Stimulated activated CD4-positive, alpha-beta T cell treated with anti-CD3 and anti-CD28 coated beads, Interleukin-4, amount 100 ng/mL, for 48 hours (primary cell): ENCODE results near the gene NPEPL1.

Experiments
- DNase-seq, 2 donors: peaks; one replicate each; pipeline ENCODE4 v3.0.0-alpha.2; 2020; ENCODE audit warnings: low read depth in 2 of 2

The NPEPL1 gene

DNA sequence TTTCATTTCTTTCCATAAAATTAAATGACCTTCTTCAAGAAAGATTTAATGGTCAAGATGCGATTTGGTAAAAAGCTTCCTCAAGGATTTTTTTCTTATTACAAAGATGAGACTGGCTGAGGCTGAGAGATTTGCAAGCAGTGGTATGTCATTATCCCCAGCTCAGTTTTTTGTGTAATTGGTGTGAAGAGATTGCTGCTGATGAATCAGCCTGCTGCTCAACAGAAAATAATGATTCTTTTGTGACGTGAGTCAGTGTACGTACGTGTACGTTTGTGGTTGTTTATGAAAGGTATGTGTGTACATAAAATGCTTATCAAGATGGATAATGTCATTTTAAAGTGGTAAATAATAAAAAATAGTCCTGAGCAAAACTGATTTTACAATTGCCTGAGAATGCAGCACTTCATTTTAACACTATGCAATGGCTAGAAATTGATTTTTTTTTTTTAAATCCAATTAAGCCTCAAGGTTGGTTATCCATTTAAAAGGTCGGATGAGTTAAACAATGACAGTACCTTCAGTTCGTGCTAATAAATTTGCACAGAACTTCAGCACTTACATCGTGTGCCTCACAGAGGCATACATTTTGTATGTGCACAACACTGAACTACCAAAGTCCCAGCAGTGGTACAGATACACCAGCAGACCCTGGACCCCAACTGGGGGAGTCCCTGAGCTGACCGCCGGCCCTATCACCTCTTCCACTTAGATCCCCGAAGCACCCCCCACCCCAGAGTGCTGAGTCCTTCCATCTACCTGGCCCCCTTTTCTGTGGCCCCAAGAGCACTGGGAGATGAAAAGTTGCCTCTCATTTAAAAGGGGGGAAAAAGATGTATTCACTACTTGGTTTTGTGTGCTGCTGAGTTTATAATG is 9.7 kb upstream of the NPEPL1 start:
- DNase-seq, result no peak

DNA sequence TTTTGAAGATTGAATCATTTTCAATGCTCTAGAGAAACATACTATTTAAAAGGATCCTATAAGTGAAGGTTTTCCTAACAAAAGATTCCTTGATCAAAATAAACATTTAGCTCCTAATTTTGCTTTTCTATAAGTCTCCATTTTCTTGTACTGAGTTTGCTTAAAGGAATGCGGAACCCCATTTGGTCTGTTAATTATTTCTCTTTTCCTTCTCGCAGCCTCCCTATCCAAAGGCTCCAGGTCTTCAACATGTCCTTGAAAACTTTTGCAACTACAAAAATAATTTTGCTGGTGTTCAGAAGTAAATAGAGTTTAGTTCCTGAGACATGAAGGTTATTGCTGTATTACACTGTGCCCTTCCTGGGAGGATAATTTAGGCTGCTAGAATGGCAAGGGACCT is 8.3 kb upstream of the NPEPL1 start:
- DNase-seq, result no peak

DNA sequence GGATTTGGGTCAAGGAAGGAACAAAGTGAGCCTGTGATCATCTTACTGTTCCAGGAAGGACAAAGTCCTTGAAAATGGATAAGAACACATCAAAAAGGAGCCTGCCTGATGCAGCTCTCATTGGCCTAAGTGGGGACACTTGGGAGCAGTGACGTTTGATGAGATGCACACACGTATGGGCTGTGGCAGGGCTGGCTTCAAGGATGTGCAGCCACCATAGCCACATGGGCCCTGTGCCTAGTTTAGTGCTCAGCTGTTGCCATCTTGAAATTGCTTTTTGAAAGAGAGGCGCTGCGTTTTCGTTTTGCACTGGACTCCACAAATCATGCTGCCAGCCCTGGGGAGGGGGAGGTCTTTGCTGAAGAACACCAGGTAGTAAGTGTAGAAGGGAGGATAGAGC is 6.6 kb upstream of the NPEPL1 start:
- no peak for DNase-seq

DNA sequence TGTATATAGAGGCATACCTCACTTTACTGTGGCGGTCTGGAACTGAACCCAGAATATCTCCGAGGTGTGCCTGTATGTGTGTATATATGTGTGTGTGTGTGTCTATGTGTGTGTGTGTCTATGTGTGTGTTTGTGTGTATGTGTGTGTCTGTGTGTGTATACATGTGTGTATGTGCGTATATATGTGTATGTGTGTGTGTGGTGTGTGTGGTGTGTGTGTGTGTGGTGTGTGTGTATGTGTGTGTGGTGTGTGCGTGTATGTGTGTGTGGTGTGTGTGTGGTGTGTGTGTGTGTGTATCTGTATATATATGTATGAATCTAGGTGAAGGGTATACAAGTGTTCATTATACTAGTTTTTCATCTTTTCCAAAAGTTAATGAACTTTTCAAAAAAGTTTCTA is 4.2 kb upstream of the NPEPL1 start:
- DNase-seq, result no peak

DNA sequence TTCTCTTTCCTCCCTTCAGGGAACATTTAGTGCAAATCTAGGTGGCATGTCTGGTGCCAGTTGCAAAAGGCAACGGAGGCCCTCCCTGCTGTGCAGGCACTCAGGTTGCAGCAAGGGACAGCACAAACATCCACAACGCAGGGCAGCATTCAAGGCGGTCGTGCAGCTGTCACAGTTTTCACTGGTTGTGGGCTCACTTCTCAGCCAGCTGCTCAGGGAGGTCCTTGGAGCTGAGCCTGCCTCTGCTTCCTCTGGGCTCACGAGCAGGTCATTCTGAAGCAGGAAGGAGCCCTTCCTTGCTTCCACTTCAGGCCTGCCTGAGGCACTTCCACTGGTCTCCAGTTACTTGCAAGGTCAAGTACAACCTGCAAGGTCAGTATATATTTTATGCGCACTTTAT is 3.8 kb upstream of the NPEPL1 start:
- no peak for DNase-seq

DNA sequence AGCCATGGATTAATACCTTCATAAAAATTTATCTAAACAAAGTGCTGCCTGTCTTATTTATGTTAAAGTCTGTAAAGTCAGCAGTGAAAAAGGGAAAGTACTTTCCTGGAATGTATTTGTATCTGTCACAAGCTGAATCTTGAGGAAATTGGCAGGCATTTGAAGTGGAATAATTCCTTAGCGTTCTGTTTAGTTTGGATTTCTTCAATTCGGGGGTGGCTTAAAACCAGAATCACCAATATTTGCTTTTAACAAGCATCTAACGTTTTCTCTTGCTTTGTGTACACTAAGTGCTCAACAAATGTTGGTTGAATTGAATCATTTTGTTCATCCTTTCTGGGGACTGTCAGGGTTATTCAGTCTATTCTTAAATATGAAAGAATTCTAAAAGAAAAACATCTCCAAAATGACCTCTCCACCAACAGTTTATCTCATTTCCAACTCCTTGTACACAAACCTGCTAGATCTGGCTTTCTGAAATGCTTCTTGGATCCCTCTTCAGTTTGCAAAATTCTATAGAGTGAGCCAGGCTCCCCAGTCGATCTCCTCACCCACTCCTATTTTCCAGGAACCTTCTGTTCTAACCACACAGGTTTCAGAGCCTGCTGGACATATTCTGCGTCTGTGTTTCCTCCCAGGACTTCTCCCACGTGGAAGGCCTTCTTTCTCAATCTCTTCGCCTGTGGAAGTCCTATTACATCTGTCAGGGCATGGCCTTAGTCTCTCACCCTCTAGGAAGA is 2.0 kb upstream of the NPEPL1 start:
- no peak for DNase-seq

DNA sequence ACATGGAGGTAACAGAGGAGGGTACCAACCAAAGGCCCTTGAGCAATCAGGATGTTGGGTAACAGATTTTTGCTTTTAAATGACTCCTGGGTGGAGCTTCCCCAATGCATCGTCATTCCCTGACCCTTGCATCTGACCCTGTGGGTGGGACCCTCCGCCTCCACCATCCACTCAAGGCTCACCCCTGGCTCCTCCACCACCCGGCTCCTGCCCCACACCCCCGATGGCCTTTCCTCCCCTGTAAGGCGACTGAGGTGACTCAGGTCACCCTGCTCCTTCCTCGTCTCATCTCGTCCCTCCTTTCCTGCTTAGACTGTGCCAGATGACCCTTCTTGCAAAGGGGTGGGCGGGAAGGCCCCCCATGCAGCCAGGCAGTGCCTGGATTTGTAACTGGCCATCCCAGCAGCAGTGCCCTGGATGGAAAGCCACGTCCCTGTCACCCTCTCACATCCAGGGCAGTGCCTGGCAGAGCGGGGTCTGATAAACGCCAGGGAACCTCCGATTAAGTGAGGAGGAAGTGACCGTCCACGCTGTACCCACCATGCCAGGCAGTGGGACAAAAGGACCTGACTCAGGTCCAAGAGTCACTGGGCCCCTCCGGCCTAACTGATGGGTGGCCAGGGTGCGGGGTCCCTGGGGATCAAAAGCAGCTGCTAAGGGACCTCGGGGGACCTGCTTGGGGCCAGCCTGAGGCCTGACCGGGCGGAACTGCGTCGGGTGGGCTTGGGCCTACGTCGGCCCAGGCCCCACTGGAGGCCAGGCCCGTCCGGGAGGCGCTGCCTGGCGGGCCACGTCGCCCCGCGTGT is 624 bp upstream of the NPEPL1 start:
- no peak for DNase-seq

DNA sequence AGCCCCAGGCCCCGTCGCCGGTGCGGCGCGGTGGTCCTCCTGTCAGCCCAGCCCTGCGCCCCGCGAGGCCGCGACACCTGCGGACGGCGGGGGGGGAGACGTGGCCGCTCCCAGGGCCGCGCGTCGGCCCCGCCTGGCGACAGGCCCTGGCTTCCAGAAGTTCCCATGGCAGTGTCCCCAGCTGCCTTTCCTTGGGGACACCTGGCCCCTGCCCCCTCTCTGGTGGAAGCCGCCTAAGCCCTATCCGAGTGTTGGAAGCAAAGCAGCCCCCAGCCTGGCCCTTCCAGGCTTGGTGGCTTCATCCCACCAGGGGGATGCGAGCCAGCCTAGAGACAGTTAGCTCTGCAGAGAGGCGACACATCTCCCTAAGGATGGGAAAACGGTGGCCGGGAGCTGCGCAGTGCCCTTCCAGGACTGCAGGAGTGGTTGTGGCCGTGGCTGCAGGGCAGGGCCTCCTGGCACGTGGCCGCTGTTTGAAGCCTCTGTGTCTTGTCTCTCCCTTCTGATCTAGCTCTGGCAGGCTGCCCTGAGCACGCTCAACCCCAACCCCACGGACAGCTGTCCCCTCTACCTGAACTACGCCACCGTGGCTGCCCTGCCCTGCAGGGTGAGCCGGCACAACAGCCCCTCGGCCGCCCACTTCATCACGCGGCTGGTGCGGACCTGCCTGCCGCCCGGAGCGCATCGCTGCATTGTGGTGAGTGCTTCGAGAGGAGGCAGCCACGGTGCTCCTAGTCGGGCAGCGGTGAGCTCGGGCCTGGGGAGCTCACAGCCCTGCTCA is 816 bp downstream of the NPEPL1 start:
- DNase-seq, result peak in 1 of 2 donors; percentile 7

DNA sequence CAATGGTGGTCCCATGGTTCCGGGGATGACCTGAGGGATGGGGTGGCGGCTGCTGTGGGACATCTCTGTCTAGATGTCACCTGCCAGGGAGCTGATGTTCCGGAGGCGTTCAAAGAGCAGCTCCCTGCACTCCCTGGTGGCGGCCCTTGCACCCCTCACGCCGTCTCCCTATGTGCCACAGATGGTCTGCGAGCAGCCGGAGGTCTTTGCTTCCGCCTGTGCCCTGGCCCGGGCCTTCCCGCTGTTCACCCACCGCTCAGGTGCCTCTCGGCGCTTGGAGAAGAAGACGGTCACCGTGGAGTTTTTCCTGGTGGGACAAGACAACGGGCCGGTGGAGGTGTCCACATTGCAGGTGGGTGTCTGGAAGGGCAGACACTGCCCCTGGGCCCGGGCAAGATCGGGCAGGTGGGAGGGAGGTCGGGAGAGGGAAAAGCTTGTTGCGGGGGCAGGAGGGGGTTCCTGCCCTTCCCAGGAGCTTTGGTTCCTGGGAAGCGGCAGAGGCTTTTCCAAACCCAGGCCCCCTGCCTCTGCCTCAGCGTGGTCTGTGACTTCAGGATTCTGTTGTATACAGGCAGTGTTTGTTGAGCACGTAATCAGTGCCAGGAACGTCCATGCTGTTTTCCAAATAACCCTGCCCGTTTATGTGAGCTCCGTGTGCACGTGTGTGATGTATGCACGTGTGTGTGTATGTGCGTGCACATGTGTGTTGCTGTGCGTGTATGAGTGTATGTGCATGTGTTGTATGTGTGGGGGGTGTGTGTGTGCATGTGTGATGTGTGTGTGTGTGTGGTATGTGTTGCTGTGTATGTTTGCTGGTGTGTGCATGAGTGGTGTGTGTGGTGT is 1.9 kb downstream of the NPEPL1 start:
- no peak for DNase-seq

DNA sequence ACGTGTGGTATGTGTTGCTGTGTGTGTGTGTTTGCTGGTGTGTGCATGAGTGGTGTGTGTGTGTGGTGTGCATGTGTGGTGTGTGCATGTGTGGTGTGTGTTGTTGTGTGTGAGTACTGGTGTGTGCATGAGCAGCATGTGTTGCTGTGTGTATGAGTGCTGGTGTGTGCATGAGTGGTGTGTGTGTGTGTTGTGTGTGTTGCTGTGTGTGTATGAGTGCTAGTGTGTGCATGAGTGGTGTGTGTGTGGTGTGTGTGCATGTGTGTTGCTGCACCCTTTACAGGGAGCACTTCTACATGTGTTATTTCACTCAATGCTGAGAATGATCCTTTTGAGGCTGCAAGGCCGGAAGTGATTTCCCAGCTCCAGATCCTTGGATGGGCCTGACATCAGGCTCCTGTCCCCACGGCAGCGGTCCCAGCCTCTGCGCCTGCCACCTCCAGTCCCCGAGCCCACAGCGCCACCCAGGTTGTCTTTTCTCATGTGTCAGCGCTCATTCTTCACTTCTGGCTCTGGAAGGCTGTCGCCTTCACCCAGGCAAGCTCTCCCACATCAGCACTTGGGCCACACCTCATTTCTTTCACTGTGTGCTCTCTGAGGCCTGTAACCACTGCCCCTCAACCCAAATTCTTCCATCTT is 2.6 kb downstream of the NPEPL1 start:
- DNase-seq, result no peak

DNA sequence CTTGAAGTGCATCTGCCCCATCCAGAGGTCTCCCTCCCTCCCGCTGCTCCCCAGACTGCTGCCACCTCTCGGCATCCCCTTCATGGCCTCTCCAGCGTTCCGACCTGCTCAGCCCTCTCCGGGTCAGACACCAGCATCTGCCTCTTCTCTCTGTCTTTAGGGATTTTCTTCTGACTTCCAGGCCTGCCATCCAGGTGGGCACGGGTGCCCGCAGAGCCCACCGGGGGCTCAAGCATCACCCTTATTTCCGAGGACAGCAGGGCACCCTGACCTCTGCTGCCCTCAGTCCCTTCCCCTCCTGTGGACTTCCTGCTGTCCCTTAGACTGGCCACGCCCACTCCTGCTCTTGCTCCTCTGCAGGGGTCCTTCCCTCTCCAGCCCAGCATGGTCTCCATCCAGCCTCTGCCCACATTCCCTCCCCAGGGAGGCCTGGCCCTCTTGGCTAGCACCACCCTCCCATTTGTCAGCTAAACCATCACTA is 3.3 kb downstream of the NPEPL1 start:
- DNase-seq, result no peak

DNA sequence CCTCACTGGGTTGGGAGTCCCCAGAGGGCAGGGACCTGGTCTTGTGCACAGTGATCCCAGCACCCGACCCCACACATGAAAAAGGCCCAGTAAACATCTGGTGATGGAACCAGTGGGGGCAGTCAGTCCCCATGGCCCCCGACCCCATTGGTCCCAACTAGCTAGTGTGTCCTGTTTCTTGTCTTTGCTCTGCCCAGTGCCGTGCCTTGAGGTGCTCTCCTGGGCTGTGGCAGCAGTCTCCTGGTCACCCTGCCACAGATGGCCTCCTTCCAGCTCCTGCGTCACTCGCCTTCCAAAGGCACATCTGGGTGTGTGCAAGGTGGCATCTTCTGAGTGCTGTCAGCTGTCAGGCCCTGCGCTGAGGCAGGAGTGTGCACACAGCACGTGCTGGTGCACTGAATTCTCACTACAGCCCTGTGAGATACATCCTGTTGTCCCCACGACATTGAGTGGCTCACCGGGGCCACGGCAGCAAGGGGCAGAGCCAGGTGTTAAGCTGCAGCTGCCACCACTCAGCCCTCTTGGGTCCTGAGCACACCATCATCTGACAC is 3.9 kb downstream of the NPEPL1 start:
- DNase-seq, result no peak

DNA sequence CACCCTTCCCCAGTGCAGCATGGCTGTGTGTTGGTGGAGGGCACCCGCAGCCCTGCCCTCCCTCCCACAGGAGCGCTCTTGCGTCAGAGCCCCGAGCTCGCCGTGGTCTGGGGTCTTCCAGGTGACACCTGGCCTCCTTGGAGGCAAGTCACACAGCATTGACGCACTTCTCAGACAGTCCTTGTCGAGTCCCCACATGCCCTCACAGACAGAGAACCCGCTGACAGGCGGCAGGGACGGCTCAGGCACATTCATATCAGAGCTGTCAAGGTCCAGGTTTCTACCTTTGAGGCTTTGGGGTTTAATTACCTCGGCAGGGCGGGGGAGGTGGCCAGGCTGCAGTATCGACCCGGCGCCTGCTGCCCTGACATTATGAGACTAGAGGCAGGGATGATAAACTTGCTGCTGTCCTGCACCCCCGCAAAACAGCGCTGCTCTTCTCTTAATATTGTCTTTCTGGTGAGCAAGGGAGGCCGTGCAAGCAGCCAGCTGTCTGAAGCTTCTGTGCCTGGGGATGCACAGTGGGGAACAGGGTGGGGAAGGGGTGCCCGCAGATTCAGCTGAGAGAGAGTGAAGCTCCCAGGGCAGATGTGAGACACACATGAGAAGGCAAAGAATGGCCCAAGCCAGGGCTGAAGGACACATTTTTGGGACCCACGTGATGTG is 4.7 kb downstream of the NPEPL1 start:
- no peak for DNase-seq

DNA sequence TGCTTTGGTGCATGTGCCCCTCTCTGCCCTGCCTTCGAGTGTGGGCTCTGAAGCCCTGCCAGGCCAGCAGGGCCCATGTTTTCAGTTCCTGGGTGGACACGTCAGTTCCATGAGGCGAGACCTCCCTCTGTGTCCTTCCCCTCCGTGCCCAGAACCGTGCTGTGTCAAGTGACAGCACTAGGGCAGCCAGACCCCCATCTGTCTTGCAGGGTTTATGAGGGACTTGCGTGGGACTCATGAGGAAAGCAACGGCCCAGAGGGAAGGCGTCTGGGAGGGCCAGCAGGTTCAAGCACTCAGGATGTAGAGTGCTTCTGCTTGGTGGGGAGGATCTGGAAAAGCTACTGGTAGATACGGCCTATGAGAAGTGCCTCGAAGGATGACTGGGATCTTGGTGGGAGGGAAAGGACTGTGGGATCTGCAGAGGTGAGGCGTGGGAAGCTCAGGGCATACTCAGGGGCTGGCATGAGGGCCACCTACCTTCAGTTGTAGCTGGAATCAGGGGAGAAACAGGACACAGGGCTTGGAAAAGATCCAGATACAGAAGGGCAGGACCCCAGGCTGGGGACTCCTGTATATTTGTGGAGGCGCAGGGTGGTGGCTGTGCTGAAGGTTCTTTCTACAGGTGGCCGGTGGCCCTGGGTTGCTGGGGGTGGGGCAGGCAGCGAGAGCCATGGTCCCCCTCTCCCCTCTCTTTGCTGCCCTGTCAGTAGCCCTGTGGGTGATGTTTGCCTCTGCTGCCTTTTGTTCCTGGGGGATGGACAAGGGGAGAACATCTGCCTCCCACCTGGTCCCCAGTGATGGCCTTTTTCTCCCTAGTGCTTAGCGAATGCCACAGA is 5.5 kb downstream of the NPEPL1 start:
- DNase-seq, result no peak

DNA sequence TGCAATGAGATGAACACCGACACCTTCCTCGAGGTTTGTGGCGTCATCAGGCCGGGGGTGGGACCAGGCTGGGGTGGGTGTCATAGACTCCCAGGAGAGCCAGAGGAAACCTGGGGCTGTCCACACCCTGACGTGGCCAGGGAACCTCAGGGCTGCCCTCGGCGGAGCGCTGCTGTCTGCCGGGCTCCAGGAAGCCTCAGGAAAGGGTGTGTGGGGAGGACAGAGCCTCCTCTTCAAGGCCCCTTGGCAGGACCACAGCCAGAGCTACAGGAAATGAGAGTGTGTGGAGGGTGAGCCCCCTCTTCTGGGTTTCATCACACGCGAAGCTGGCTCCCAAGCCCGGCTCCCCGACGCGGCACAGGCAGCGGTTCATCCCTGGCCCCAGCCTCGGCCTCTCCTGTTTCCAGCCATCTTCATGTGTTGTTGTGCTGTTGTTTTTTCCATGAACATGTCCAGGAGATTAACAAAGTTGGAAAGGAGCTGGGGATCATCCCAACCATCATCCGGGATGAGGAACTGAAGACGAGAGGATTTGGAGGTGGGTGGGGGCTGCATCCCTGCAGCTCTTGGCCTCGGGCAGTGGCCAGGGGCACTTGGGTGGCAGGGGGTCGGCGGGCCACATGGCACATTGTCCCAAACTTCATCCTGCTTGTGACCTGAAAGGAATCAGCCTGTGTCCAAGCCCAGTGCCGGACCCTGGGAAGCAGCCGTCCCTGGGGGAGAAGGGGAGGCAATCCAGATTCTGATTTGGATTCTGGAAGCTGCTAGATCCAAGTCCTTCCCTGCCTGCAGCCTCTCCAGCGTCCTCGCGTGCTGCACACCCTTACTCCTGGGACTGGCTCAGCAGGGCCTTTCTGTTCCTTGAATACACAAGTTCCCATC is 6.4 kb downstream of the NPEPL1 start:
- DNase-seq, result no peak

DNA sequence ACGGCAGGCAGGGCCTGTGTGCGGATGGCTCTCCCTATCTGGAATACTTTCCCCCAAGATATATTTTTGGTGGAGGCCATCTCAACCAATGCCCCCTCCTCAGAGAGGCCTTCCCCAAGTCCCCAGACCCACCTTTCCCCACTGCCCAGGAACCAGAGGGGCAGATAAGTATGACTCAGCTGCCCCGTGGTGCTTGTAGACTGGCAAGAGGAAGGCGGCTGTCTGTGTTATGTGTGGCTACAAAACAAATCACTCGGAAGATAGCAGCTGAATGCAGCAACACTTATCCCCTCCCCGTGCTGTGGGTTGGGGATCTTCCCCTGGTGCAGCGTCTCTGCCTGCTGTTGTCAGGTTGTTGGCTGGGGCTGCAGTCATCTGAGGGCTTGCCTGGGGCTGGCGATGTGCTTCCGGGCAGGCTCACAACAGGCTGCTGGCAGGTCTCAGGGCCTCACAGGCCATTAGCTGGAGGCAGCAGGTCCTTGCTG is 7.1 kb downstream of the NPEPL1 start:
- DNase-seq, result no peak
